GM21390 (cell line): ENCODE results near the gene TRAPPC11.
"Not testable (repeated sequence)": the region's sequence is repeated elsewhere in the genome, so short reads cannot be mapped to it uniquely, and the experiment has no call there.

Experiments
- ATAC-seq: cut with Tn5 transposase; IDR thresholded peaks from one replicate; pipeline ENCODE4 v1.9.1; 2021; ENCODE audit not compliant: unreplicated experiment

TRAPPC11 gene

GRCh38 chr4:183659029-183659871 is at the start of gene TRAPPC11, which contains the start of gene RWDD4:
TRAPPC11 (plus strand) TSS chr4:183659293; CDS start chr4:183663868, 4,575 bp downstream.
RWDD4 (minus strand) TSS chr4:183659185; CDS start chr4:183658952, 233 bp downstream.
- ATAC-seq: peak; percentile 99

- ATAC-seq: no peak
These were observed 49.1 kb upstream of the TRAPPC11 start for GRCh38 chr4:183610033-183610432.

GRCh38 chr4:183610613-183611012 is 48.5 kb upstream of the TRAPPC11 start:
- ATAC-seq: no peak

GRCh38 chr4:183611210-183611830 is 47.8 kb upstream of the TRAPPC11 start:
- no peak for ATAC-seq

GRCh38 chr4:183612329-183613250 is 46.5 kb upstream of the TRAPPC11 start:
- ATAC-seq: no peak

GRCh38 chr4:183617075-183617474 is 42.0 kb upstream of the TRAPPC11 start:
- ATAC-seq: no peak

GRCh38 chr4:183618681-183619080 is 40.4 kb upstream of the TRAPPC11 start:
- ATAC-seq: no peak

- ATAC-seq: no peak
These were observed 38.7 kb upstream of the TRAPPC11 start for GRCh38 chr4:183620421-183620820.

- ATAC-seq: no peak
These were observed 37.2 kb upstream of the TRAPPC11 start for GRCh38 chr4:183621875-183622274.

- ATAC-seq: no peak
These were observed 34.5 kb upstream of the TRAPPC11 start for GRCh38 chr4:183624548-183624947.

GRCh38 chr4:183626168-183626567 is 32.9 kb upstream of the TRAPPC11 start:
- ATAC-seq: no peak

- not testable (repeated sequence) for ATAC-seq
These were observed 31.8 kb upstream of the TRAPPC11 start for GRCh38 chr4:183627286-183627685.

- no peak for ATAC-seq
These were observed 31.0 kb upstream of the TRAPPC11 start for GRCh38 chr4:183627979-183628588.

- no peak for ATAC-seq
These were observed 27.4 kb upstream of the TRAPPC11 start for GRCh38 chr4:183631577-183632198.

- no peak for ATAC-seq
These were observed 26.4 kb upstream of the TRAPPC11 start for GRCh38 chr4:183632689-183633088.

GRCh38 chr4:183633476-183634400 is 25.4 kb upstream of the TRAPPC11 start:
- ATAC-seq: no peak

- ATAC-seq: no peak
These were observed 23.8 kb upstream of the TRAPPC11 start for GRCh38 chr4:183635321-183635720.

- no peak for ATAC-seq
These were observed 23.4 kb upstream of the TRAPPC11 start for GRCh38 chr4:183635741-183636140.

- no peak for ATAC-seq
These were observed 22.6 kb upstream of the TRAPPC11 start for GRCh38 chr4:183636503-183636902.
